A673 (cell line): ENCODE data around the gene MOGAT3.

ENCODE experiments used
- EZH2 ChIP-seq: fragments of 200-600 bp; sonication (generic); IDR thresholded peaks from 2 replicates; pipeline ENCODE4 v1.6.1; 2017; ENCODE audit warnings: borderline replicate concordance, low read depth, mild to moderate bottlenecking, mixed read lengths, antibody characterized with exemption, low read length; ENCODE audit not compliant: poor library complexity, severe bottlenecking
- TF ChIP-seq, protein P1 (sequence below): fragments of 300-800, 200-600 bp; sonication (generic); conservative IDR thresholded peaks from 2 replicates; pipeline ENCODE4 v1.5.1; 2017; ENCODE audit warnings: low read depth, mild to moderate bottlenecking, antibody characterized with exemption, low read length, moderate library complexity, mixed read lengths

- TF ChIP-seq, protein P1, sequence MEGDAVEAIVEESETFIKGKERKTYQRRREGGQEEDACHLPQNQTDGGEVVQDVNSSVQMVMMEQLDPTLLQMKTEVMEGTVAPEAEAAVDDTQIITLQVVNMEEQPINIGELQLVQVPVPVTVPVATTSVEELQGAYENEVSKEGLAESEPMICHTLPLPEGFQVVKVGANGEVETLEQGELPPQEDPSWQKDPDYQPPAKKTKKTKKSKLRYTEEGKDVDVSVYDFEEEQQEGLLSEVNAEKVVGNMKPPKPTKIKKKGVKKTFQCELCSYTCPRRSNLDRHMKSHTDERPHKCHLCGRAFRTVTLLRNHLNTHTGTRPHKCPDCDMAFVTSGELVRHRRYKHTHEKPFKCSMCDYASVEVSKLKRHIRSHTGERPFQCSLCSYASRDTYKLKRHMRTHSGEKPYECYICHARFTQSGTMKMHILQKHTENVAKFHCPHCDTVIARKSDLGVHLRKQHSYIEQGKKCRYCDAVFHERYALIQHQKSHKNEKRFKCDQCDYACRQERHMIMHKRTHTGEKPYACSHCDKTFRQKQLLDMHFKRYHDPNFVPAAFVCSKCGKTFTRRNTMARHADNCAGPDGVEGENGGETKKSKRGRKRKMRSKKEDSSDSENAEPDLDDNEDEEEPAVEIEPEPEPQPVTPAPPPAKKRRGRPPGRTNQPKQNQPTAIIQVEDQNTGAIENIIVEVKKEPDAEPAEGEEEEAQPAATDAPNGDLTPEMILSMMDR, result no peak
- no peak for TF ChIP-seq EZH2
Measured at GRCh38 chr7:101155303-101155702, 45.5 kb downstream of the MOGAT3 start.
